Transverse colon (tissue), 4 donors: ENCODE data around the gene PPFIA3. TPM values are rescaled to one million over a fixed set of nuclear protein-coding genes. Genes with fewer than 3 reads are reported as not detected.

Source experiments
- DNase-seq: peaks from one replicate; pipeline ENCODE4 v3.0.0-alpha.2; 2019
- H3K27ac ChIP-seq, 4 donors: fragments of 200-600 bp; sonication (generic); 2 replicates each; pipeline ENCODE4 v1.5.1; 2016 to 2018; ENCODE audit warnings: inconsistent platforms in 4 of 4
- H3K27me3 ChIP-seq: fragments of 200-600 bp; sonication (generic); 2 replicates; pipeline ENCODE4 v1.5.1; 2017; ENCODE audit warnings: inconsistent platforms
- H3K36me3 ChIP-seq, 4 donors: fragments of 200-600 bp; sonication (generic); 2 replicates each; pipeline ENCODE4 v1.5.1; 2017 to 2019; ENCODE audit warnings: inconsistent platforms in 4 of 4
- H3K4me1 ChIP-seq, 4 donors: fragments of 200-600 bp; sonication (generic); 2 replicates each; pipeline ENCODE4 v1.5.1; 2017 to 2020; ENCODE audit warnings: inconsistent platforms in 4 of 4
- H3K4me3 ChIP-seq, 4 donors: fragments of 200-600 bp; sonication (generic); 1 replicate in 1 of 4; 2 replicates in 3 of 4; pipeline versions ENCODE4 v1.5.1 to v1.6.1; 2017 to 2019; ENCODE audit warnings: inconsistent platforms in 4 of 4
- H3K9me3 ChIP-seq, 2 donors: fragments of 200-600 bp; sonication (generic); 2 replicates each; pipeline ENCODE4 v1.5.1; 2017 to 2019; ENCODE audit warnings: inconsistent platforms in 2 of 2
- EP300 ChIP-seq: sonication (generic); formaldehyde crosslinking; IDR thresholded peaks from one replicate; pipeline ENCODE4 v1.6.1; 2017; ENCODE audit warnings: antibody characterized with exemption, low read depth
- POLR2A ChIP-seq: fragments of 450-650 bp; IDR thresholded peaks from one replicate; pipeline ENCODE4 v1.6.1; 2016; ENCODE audit warnings: antibody characterized with exemption, mild to moderate bottlenecking, moderate library complexity
- POLR2AphosphoS5 ChIP-seq, 3 donors: sonication (generic); formaldehyde crosslinking; IDR thresholded peaks; one replicate each; pipeline ENCODE4 v1.6.1; 2016; ENCODE audit warnings: antibody characterized with exemption in 3 of 3
- WGBS, 2 donors: methylation state at CpG; one replicate each; pipeline ENCODE4 v1.1.5; 2018; ENCODE audit warnings: low coverage in 1 of 2; 5-methylcytosine and 5-hydroxymethylcytosine counted together
- in situ Hi-C, 4 donors: fragments of 200-750 bp; cut with MboI; loops; one replicate each; pipeline versions ENCODE4 v1.15.0 to v1.15.1; 2017; ENCODE audit warnings: low sequenced_read_pairs in 3 of 4, low pct_ligation_motif_present in 1 of 4, low pct_unique_long_range_greater_than_20kb in 1 of 4
- intact Hi-C: fragments of 100-400 bp; cut with DNase I; formaldehyde crosslinking; loops from one replicate; pipeline ENCODE4 v1.15.1; 2023; ENCODE audit warnings: low total_unique reads
- total RNA-seq, 4 donors: library from RNA; depleted of rRNA; stranded (reverse); fragments of >200 nt; gene quantifications; one replicate each; pipeline ENCODE4 v1.1.0, GENCODE V29; 2016
- TF ChIP-seq, protein P1 (sequence below), 5 experiments: fragments of 200-600 bp in 3 of 5; fragments of 450-650 bp in 2 of 5; sonication (generic) in 3 of 5; IDR thresholded peaks; 1 replicate in 2 of 5; 2 replicates in 3 of 5; pipeline ENCODE4 v1.5.1; 2016 to 2017; ENCODE audit warnings: antibody characterized with exemption in 5 of 5, inconsistent platforms in 3 of 5, mild to moderate bottlenecking in 2 of 5, moderate library complexity in 1 of 5

PPFIA3 gene
- total RNA-seq, 4 donors from 2014 or later = 18.6 to 106 (median 19.9) TPM

DNA sequence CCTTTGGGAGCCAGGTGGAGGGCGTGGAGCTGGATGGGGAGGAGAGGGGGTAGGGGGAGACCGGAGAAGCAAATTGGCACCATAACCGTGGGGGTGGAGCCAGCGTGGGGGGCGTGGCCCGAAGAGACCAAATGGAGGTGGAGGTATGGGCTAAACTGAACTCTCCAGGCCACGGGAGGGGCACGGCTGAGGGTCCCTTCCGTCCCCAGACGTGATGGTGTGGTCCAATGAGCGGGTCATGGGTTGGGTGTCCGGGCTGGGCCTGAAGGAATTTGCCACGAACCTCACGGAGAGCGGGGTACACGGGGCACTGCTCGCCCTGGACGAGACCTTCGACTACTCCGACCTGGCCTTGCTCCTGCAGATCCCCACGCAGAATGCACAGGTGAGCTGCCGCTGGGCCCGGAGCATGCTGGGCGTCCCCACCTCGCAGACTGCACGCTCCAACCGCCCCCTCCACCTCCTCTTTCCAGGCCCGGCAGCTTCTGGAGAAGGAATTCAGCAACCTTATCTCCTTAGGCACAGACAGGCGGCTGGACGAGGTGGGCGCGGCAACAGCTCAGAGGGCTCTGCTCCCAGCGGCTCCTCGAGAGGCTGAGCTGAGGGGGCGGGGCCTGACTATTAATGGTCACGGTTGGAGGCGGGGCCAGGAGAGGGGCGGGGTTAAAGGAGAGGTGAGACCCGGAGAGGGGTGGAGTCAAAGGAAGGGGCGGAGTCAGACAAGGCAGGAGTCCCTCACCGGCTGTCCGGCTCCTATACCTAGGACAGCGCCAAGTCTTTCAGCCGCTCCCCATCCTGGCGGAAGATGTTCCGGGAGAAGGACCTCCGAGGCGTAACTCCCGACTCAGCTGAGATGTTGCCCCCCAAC lies 29.7 kb downstream of the PPFIA3 start:
- H3K27me3 ChIP-seq = no peaks in the 10 kb centered on the region
- 3 to 4% methylated on average over 14 to 48 of the region's 49 CpGs for WGBS, 2 donors
- DNase-seq = peak; percentile 100
- no peaks in the 10 kb centered on the region for H3K9me3 ChIP-seq
- peaks cover 17 to 52% (median 35%) of the 10 kb centered on the region in 4 donors for H3K4me1 ChIP-seq
- intact Hi-C loops (loop anchor here (5.0 kb wide), 1 partner anchor 52 kb away; no protein-coding TSS in a partner anchor), in situ Hi-C loops (loop anchor here in 2 of 4 donors (10.0 kb wide), 1 partner anchor 54 kb away; no protein-coding TSS in a partner anchor)
- H3K4me3 ChIP-seq = peak overlapping the region; percentile 54 to 78 (median 64)
- H3K36me3 ChIP-seq = no peaks in the 10 kb centered on the region
- H3K27ac ChIP-seq = peak overlapping the region; percentile 83 to 94 (median 92)
- TF ChIP-seq POLR2AphosphoS5 (IDR thresholded peaks at IDR 0.05) (peak; percentile 82 to 94 (median 94)), POLR2A (peak; percentile 87)
- TF ChIP-seq, protein P1, sequence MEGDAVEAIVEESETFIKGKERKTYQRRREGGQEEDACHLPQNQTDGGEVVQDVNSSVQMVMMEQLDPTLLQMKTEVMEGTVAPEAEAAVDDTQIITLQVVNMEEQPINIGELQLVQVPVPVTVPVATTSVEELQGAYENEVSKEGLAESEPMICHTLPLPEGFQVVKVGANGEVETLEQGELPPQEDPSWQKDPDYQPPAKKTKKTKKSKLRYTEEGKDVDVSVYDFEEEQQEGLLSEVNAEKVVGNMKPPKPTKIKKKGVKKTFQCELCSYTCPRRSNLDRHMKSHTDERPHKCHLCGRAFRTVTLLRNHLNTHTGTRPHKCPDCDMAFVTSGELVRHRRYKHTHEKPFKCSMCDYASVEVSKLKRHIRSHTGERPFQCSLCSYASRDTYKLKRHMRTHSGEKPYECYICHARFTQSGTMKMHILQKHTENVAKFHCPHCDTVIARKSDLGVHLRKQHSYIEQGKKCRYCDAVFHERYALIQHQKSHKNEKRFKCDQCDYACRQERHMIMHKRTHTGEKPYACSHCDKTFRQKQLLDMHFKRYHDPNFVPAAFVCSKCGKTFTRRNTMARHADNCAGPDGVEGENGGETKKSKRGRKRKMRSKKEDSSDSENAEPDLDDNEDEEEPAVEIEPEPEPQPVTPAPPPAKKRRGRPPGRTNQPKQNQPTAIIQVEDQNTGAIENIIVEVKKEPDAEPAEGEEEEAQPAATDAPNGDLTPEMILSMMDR (IDR thresholded peaks at IDR 0.05) = no peak

DNA sequence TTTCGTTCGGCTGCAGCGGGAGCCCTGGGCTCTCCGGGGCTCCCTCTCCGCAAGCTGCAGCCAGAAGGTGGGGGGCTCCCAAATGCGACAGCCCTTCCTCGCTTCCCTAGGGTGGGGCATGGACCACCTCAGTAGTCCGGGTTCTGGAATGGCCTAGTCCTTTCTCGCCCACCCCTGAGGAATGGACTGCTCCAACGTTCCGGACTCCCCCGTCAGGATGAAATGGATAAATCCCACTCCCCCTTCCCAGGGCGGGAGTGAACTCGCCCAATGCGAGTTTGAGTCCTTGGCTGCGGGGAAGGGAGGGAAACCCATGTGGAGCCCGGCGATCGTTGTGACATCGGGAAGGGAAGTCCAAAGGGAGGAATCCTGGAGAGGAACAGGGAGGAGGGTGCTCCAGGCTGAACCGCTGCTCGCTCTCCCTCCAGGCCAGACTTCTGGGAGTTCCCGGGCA lies 30.3 kb downstream of the PPFIA3 start:
- DNase-seq = peak; percentile 60
- Histone ChIP-seq H3K9me3 (no peaks in the 10 kb centered on the region), H3K36me3 (no peaks in the 10 kb centered on the region), H3K4me1 (peaks cover 17 to 52% (median 35%) of the 10 kb centered on the region in 4 donors), H3K27me3 (no peaks in the 10 kb centered on the region), H3K4me3 (peak overlapping the region; percentile 54 to 78 (median 64)), H3K27ac (peak overlapping the region; percentile 83 to 94 (median 92))
- intact Hi-C loops = loop anchor here (5.0 kb wide), 1 partner anchor 52 kb away; no protein-coding TSS in a partner anchor
- TF ChIP-seq EP300 = no peak
- no peak for TF ChIP-seq POLR2A
- no peak for TF ChIP-seq POLR2AphosphoS5 (IDR thresholded peaks at IDR 0.05)
- WGBS, 2 donors = 2% methylated on average over 23 of the region's 23 CpGs; no CpG with 5 or more reads in 1 of the 2 donors
- in situ Hi-C loops = loop anchor here in 2 of 4 donors (10.0 kb wide), 1 partner anchor 55 kb away; no protein-coding TSS in a partner anchor

DNA sequence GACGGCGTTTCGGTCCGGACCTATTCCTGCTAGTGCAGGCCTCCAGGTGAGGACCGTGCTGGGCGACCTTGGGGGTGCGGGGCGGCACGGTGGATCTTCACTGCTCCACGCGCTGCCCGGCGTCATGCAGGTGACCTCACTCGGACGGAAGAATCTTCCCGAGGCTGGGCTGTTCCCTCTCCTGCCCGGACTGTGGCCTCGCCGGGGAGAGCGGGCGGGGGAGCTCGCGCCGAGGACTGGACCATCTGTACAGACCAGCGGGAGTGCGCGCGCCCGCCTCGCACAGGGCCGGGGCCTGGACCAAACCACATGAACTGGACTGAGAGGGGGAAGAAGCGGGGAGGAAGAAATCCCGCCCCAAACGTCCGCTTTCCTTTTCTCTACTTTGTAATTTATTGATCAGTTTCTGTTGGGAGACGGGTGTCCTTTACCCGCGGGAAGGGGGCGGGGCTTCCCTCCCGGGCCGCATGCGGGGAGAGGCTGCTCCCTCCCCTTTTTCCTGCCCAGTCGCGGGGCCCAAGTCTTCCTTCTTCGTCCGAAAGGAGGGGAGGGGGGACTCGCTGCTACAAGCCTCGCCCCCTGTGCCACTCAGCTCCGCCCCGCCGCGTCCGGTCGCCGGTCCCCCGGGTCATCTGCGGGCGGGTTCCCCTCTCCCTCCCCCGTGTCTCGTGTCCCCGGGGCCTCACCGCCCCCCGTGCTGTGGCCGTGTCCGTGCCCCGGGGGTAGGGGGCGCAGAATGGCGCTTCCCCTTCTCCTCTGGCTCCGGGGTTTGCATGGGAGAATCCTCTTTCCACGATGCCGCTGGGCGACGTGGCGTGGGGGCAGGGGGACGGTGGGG lies 31.0 kb downstream of the PPFIA3 start:
- intact Hi-C loops = no loop called here
- in situ Hi-C loops = no loop called here

DNA sequence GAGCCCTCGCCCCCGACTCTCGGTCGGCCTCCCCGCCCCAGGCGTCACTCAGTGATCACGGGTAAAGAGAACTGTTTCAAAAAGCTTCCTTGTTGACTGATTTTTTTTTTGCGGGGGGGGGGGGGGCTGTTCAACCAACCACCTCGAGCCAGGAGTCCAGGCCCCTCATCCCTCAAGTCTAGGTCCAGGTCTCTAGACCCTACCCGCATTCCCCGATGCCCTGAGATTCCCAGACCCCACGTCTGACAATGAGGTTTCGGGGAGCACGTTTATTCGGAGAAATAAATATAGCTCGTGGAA lies 31.6 kb downstream of the PPFIA3 start:
- H3K4me1 ChIP-seq = peaks cover 13 to 45% (median 31%) of the 10 kb centered on the region in 4 donors
- DNase-seq = no peak
- intact Hi-C loops = no loop called here
- WGBS, 2 donors = 4% methylated on average over 15 of the region's 16 CpGs; no CpG with 5 or more reads in 1 of the 2 donors
- H3K4me3 ChIP-seq = peak overlapping the region; percentile 54 to 78 (median 64)
- no peaks in the 10 kb centered on the region for H3K36me3 ChIP-seq
- H3K27ac ChIP-seq = peak overlapping the region; percentile 83 to 94 (median 92)
- H3K9me3 ChIP-seq = no peaks in the 10 kb centered on the region
- H3K27me3 ChIP-seq = no peaks in the 10 kb centered on the region
- no peak for TF ChIP-seq POLR2AphosphoS5 (IDR thresholded peaks at IDR 0.05)
- no peak for TF ChIP-seq EP300
- no peak for TF ChIP-seq POLR2A
- TF ChIP-seq, protein P1 (IDR thresholded peaks at IDR 0.05) = no peak
- in situ Hi-C loops = no loop called here

More for the DNA sequence above, 31.0 kb downstream of the PPFIA3 start:
- DNase-seq = peak; percentile 93
- H3K27ac ChIP-seq = peak overlapping the region; percentile 83 to 94 (median 92)
- no peaks in the 10 kb centered on the region for H3K36me3 ChIP-seq
- peaks cover 17 to 51% (median 35%) of the 10 kb centered on the region in 4 donors for H3K4me1 ChIP-seq
- 1% methylated on average over 48 of the region's 75 CpGs; no CpG with 5 or more reads in 1 of the 2 donors for WGBS, 2 donors
- no peaks in the 10 kb centered on the region for H3K27me3 ChIP-seq
- peak; percentile 85 to 91 (median 90) for TF ChIP-seq POLR2AphosphoS5 (IDR thresholded peaks at IDR 0.05)
- peak; percentile 79 for TF ChIP-seq POLR2A
- TF ChIP-seq, protein P1 (IDR thresholded peaks at IDR 0.05) = no peak
- H3K4me3 ChIP-seq = peak overlapping the region; percentile 54 to 78 (median 64)
- no peaks in the 10 kb centered on the region for H3K9me3 ChIP-seq
